Measurements from ENCODE around the gene CNTNAP2.

CNTNAP2 gene

DNA sequence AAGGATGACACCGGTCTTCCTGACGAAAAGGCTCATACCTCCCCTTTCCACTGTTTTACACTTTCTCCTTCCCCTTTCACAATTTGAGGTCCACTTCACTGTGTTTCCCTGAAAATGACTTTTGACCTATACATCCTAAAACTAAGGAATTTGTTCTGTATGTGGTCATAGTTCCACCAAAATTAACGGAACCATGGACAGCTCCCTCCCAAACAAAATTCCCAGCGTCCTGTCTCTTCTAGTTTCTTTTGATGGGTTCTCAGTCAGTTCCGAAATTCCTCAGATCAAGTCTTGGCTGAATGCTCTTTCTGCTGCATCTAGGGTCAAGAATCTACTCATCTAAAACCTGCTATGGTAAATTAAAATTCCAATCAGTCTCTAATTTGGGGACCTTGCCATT, 1191.9 kb downstream of the CNTNAP2 start:
- H2AFZ ChIP-seq (ENCODE audit: low read depth), result no peak overlapping the region
- H3K4me1 ChIP-seq (ENCODE audit: low read depth, poor library complexity, severe bottlenecking), result no peaks in the 10 kb centered on the region
- no peak overlapping the region for H3K4me3 ChIP-seq (IDR thresholded peaks at IDR 0.05; ENCODE audit: insufficient read depth, low read depth, low read length)
- H3K36me3 ChIP-seq (ENCODE audit: insufficient read depth), result no peaks in the 10 kb centered on the region
- H4K20me1 ChIP-seq (ENCODE audit: insufficient read depth), result no peaks in the 10 kb centered on the region
- H3K27ac ChIP-seq, result no peak overlapping the region
- no peaks in the 10 kb centered on the region for H3K79me2 ChIP-seq (ENCODE audit: insufficient read depth, low read depth)
- no peaks in the 10 kb centered on the region for H3K27me3 ChIP-seq (ENCODE audit: insufficient read depth, low read depth)
- TF ChIP-seq, protein P1, sequence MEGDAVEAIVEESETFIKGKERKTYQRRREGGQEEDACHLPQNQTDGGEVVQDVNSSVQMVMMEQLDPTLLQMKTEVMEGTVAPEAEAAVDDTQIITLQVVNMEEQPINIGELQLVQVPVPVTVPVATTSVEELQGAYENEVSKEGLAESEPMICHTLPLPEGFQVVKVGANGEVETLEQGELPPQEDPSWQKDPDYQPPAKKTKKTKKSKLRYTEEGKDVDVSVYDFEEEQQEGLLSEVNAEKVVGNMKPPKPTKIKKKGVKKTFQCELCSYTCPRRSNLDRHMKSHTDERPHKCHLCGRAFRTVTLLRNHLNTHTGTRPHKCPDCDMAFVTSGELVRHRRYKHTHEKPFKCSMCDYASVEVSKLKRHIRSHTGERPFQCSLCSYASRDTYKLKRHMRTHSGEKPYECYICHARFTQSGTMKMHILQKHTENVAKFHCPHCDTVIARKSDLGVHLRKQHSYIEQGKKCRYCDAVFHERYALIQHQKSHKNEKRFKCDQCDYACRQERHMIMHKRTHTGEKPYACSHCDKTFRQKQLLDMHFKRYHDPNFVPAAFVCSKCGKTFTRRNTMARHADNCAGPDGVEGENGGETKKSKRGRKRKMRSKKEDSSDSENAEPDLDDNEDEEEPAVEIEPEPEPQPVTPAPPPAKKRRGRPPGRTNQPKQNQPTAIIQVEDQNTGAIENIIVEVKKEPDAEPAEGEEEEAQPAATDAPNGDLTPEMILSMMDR (conservative IDR thresholded peaks at IDR 0.05; ENCODE audit: low read depth, low read length), result no peak
- no peak overlapping the region for H3K9ac ChIP-seq
- H3K4me2 ChIP-seq, result no peak overlapping the region

DNA sequence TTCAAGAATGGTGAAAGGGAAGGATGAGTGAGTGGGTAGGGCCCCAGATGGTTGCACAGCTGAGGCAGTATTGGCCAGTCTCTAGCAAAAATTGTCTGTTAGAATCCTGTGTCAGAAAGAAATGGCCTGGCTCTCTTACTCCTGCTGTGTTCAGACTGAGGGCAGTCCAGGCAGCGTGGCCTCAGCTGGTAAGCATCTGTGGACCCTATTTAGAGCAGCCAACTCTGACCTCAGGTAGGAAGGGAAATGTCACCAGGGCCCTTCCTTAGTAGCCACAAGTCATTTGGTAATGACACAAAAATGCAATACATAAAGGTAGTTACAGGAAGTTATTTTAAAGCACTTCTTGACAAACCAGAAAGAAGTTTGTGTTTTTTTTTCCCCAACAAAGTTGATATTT, 1194.7 kb downstream of the CNTNAP2 start:
- no peak overlapping the region for H3K9ac ChIP-seq
- H3K4me1 ChIP-seq (ENCODE audit: low read depth, poor library complexity, severe bottlenecking), result no peaks in the 10 kb centered on the region
- H4K20me1 ChIP-seq (ENCODE audit: insufficient read depth), result no peaks in the 10 kb centered on the region
- no peak overlapping the region for H2AFZ ChIP-seq (ENCODE audit: low read depth)
- H3K4me3 ChIP-seq (IDR thresholded peaks at IDR 0.05; ENCODE audit: insufficient read depth, low read depth, low read length), result no peak overlapping the region
- TF ChIP-seq, protein P1 (conservative IDR thresholded peaks at IDR 0.05; ENCODE audit: low read depth, low read length), result no peak
- H3K27me3 ChIP-seq (ENCODE audit: insufficient read depth, low read depth), result no peaks in the 10 kb centered on the region
- H3K4me2 ChIP-seq, result no peak overlapping the region
- no peak overlapping the region for H3K27ac ChIP-seq
- no peaks in the 10 kb centered on the region for H3K36me3 ChIP-seq (ENCODE audit: insufficient read depth)
- H3K79me2 ChIP-seq (ENCODE audit: insufficient read depth, low read depth), result no peaks in the 10 kb centered on the region

DNA sequence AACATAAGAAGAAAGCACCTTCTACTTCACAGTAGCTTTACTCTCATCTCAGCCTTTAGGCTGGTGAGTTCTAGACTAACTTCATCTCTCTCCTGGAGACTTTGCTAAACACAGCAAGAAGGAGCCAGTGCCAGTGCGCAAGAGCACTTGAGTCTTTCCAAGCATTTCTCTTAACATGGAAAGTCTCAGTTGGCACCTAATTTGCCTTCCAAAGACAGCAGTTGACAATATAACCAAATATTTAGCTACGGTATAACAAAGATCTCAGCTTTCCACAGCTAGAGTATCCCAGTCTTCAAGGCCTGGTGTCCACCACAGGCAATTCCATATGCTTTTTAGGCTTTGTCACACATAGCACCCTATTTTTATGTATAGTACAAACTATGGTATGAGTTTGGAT, 1204.9 kb downstream of the CNTNAP2 start:
- no peak overlapping the region for H3K27ac ChIP-seq
- H3K4me3 ChIP-seq (IDR thresholded peaks at IDR 0.05; ENCODE audit: insufficient read depth, low read depth, low read length), result no peak overlapping the region
- no peak overlapping the region for H2AFZ ChIP-seq (ENCODE audit: low read depth)
- no peak overlapping the region for H3K9ac ChIP-seq
- H3K36me3 ChIP-seq (ENCODE audit: insufficient read depth), result no peaks in the 10 kb centered on the region
- H3K4me1 ChIP-seq (ENCODE audit: low read depth, poor library complexity, severe bottlenecking), result no peaks in the 10 kb centered on the region
- H3K27me3 ChIP-seq (ENCODE audit: insufficient read depth, low read depth), result no peaks in the 10 kb centered on the region
- no peaks in the 10 kb centered on the region for H4K20me1 ChIP-seq (ENCODE audit: insufficient read depth)
- no peak overlapping the region for H3K4me2 ChIP-seq
- no peaks in the 10 kb centered on the region for H3K79me2 ChIP-seq (ENCODE audit: insufficient read depth, low read depth)
- TF ChIP-seq, protein P1 (conservative IDR thresholded peaks at IDR 0.05; ENCODE audit: low read depth, low read length), result no peak

DNA sequence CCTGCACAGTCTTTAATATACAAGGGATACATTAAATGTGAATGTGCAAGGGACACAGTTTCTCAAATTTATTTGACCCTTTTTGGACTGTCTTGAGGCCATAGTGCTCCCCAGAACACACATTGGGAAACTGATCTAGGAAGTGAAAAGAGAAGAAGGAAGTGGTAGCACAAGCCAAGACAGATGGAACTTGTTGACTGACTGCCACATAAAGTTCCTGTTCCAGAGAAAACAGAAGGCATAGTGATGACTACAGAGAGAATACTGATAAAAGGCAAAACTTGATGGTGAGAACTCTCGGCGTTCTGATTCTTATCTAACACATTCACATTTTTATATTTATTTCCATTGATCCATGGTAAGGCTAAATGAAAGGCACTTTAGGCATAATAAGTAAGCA, 1216.4 kb downstream of the CNTNAP2 start:
- H3K4me3 ChIP-seq (IDR thresholded peaks at IDR 0.05; ENCODE audit: insufficient read depth, low read depth, low read length), result no peak overlapping the region
- no peak overlapping the region for H2AFZ ChIP-seq (ENCODE audit: low read depth)
- H3K27me3 ChIP-seq (ENCODE audit: insufficient read depth, low read depth), result no peaks in the 10 kb centered on the region
- TF ChIP-seq, protein P1 (conservative IDR thresholded peaks at IDR 0.05; ENCODE audit: low read depth, low read length), result no peak
- no peaks in the 10 kb centered on the region for H4K20me1 ChIP-seq (ENCODE audit: insufficient read depth)
- H3K36me3 ChIP-seq (ENCODE audit: insufficient read depth), result no peaks in the 10 kb centered on the region
- H3K27ac ChIP-seq, result no peak overlapping the region
- no peaks in the 10 kb centered on the region for H3K4me1 ChIP-seq (ENCODE audit: low read depth, poor library complexity, severe bottlenecking)
- no peak overlapping the region for H3K9ac ChIP-seq
- H3K79me2 ChIP-seq (ENCODE audit: insufficient read depth, low read depth), result no peaks in the 10 kb centered on the region
- H3K4me2 ChIP-seq, result no peak overlapping the region

Data from KMS-11 (cell line).